Keratinocyte (primary cell): ENCODE results near the gene SLC27A2. TPM values are rescaled to one million over a fixed set of nuclear protein-coding genes. Genes with fewer than 3 reads are reported as not detected.

Source experiments
- DNase-seq: peaks from one replicate; pipeline ENCODE4 v3.0.0-alpha.2; 2011; ENCODE audit warnings: low read depth, missing footprints, low spot score
- FAIRE-seq: peaks from 2 replicates; lab custom pipeline; 2011; peaks lifted over from hg19 to GRCh38; lab: Jason Lieb, UNC
- H2AFZ ChIP-seq: 2 replicates; pipeline ENCODE4 v1.6.0; 2012; ENCODE audit warnings: low read length, control low read depth, inconsistent platforms; ENCODE audit not compliant: control insufficient read depth
- H3K27ac ChIP-seq: 2 replicates; pipeline ENCODE4 v1.5.1; 2011; ENCODE audit warnings: low read length; ENCODE audit not compliant: control insufficient read depth, insufficient read depth
- H3K27me3 ChIP-seq: 3 replicates; pipeline ENCODE4 v1.6.0; 2011; ENCODE audit warnings: low read length; ENCODE audit not compliant: control insufficient read depth, insufficient read depth; ENCODE audit errors: extremely low read depth
- H3K36me3 ChIP-seq, 2 experiments: 2 replicates in 1 of 2; 3 replicates in 1 of 2; pipeline ENCODE4 v1.5.1; 2011; ENCODE audit warnings: low read length in 2 of 2, mild to moderate bottlenecking in 1 of 2; ENCODE audit not compliant: control insufficient read depth in 2 of 2, insufficient read depth in 2 of 2; ENCODE audit errors: extremely low read depth in 1 of 2
- H3K4me1 ChIP-seq: 3 replicates; pipeline ENCODE4 v1.5.1; 2011; ENCODE audit warnings: low read length; ENCODE audit not compliant: control insufficient read depth, insufficient read depth; ENCODE audit errors: extremely low read depth
- H3K4me2 ChIP-seq: 3 replicates; pipeline ENCODE4 v1.6.0; 2011; ENCODE audit warnings: low read depth, low read length; ENCODE audit not compliant: control insufficient read depth, insufficient read depth; ENCODE audit errors: extremely low read depth
- H3K4me3 ChIP-seq, 3 experiments: fragments of 200-600 bp in 1 of 3; sonication (generic) in 1 of 3; 2 replicates in 2 of 3; 3 replicates in 1 of 3; pipeline ENCODE4 v1.5.1; 2011 to 2016; ENCODE audit warnings: low read length in 3 of 3, mild to moderate bottlenecking in 3 of 3, control low read depth in 2 of 3, inconsistent platforms in 1 of 3, low read depth in 1 of 3, mixed read lengths in 1 of 3, mixed run types in 1 of 3, moderate library complexity in 1 of 3; ENCODE audit not compliant: control insufficient read depth in 2 of 3, insufficient read depth in 2 of 3; ENCODE audit errors: extremely low read depth in 1 of 3
- H3K79me2 ChIP-seq: 2 replicates; pipeline ENCODE4 v1.6.0; 2012; ENCODE audit warnings: low read length; ENCODE audit not compliant: control insufficient read depth, insufficient read depth
- H3K9ac ChIP-seq: 3 replicates; pipeline ENCODE4 v1.6.0; 2011; ENCODE audit warnings: low read length; ENCODE audit not compliant: control insufficient read depth, insufficient read depth; ENCODE audit errors: extremely low read depth
- H3K9me1 ChIP-seq: 3 replicates; pipeline ENCODE4 v1.6.0; 2011; ENCODE audit warnings: low read length; ENCODE audit not compliant: control insufficient read depth, insufficient read depth; ENCODE audit errors: extremely low read depth
- H3K9me3 ChIP-seq: 2 replicates; pipeline ENCODE4 v1.5.1; 2012; ENCODE audit warnings: low read depth, low read length; ENCODE audit not compliant: control insufficient read depth
- H4K20me1 ChIP-seq: 3 replicates; pipeline ENCODE4 v1.6.0; 2011; ENCODE audit warnings: low read length; ENCODE audit not compliant: control insufficient read depth, insufficient read depth; ENCODE audit errors: extremely low read depth
- CTCF ChIP-seq, 3 experiments: IDR thresholded peaks in 1 of 3; conservative IDR thresholded peaks in 1 of 3; optimal IDR thresholded peaks in 1 of 3; 2 replicates in 2 of 3; 3 replicates in 1 of 3; pipeline versions ENCODE3 to v1.5.1; 2011; ENCODE audit warnings: low read length in 3 of 3, mild to moderate bottlenecking in 3 of 3, moderate library complexity in 2 of 3, control low read depth in 1 of 3, inconsistent platforms in 1 of 3; ENCODE audit not compliant: insufficient read depth in 2 of 3; ENCODE audit errors: extremely low read depth in 1 of 3
- EZH2 ChIP-seq: IDR thresholded peaks from one replicate; pipeline ENCODE4 v1.6.1; 2012; ENCODE audit warnings: inconsistent platforms, mild to moderate bottlenecking, low read length, moderate library complexity
- dilution Hi-C: fragments of 300-500 bp; cut with MboI; formaldehyde crosslinking; loops from one replicate; pipeline ENCODE4 v1.7.0; 2020; ENCODE audit warnings: low sequenced_read_pairs; ENCODE audit not compliant: extremely low pct_ligation_motif_present
- polyA plus RNA-seq, 5 experiments: library from polyadenylated mRNA; depleted of rRNA in 3 of 5; stranded (reverse) in 3 of 5; stranded (forward) in 1 of 5; unstranded in 1 of 5; fragments of >200 nt; gene quantifications; 1 replicate in 1 of 5; 2 replicates in 3 of 5; 3 replicates in 1 of 5; pipeline versions ENCODE4 v1.2.1 to v1.2.3, GENCODE V29; 2011 to 2012; ENCODE audit warnings: missing spikeins in 2 of 5, low read depth in 1 of 5, low replicate concordance in 1 of 5

The SLC27A2 gene
- polyA plus RNA-seq, 1 donor (not counting 4 experiments of a cell fraction or from before 2014, with no cell fraction given): 0.34 TPM

- H2AFZ ChIP-seq: no peak overlapping the region
- TF ChIP-seq EZH2 (no peak), CTCF (optimal IDR thresholded peaks at IDR 0.05 in 1 of 3, IDR thresholded peaks at IDR 0.05 in 1 of 3, conservative IDR thresholded peaks at IDR 0.05 in 1 of 3; ENCODE audit: extremely low read depth in 1 of 3, insufficient read depth in 2 of 3, low read length in 3 of 3) (no peak)
- H3K36me3 ChIP-seq: no peaks in the 10 kb centered on the region
- dilution Hi-C loops: no loop called here
- no peaks in the 10 kb centered on the region for H3K9me3 ChIP-seq
- H3K79me2 ChIP-seq: no peaks in the 10 kb centered on the region
- H4K20me1 ChIP-seq: no peaks in the 10 kb centered on the region
- H3K9ac ChIP-seq: no peak overlapping the region
- H3K4me1 ChIP-seq: peaks cover 32% of the 10 kb centered on the region
- no peak for DNase-seq
- no peaks in the 10 kb centered on the region for H3K9me1 ChIP-seq
- no peak overlapping the region for H3K4me2 ChIP-seq
- H3K27ac ChIP-seq: no peak overlapping the region
- H3K4me3 ChIP-seq: no peak overlapping the region
- FAIRE-seq: no peak
- no peaks in the 10 kb centered on the region for H3K27me3 ChIP-seq
Observed at GRCh38 chr15:50164458-50164857, 17.5 kb upstream of the SLC27A2 start.

GRCh38 chr15:50166216-50166615, 15.8 kb upstream of the SLC27A2 start:
- Histone ChIP-seq H3K9me3 (no peaks in the 10 kb centered on the region), H3K4me1 (peaks cover 32% of the 10 kb centered on the region), H3K4me3 (no peak overlapping the region), H3K9ac (no peak overlapping the region), H4K20me1 (no peaks in the 10 kb centered on the region), H3K27me3 (no peaks in the 10 kb centered on the region), H3K9me1 (no peaks in the 10 kb centered on the region), H3K36me3 (no peaks in the 10 kb centered on the region), H3K79me2 (no peaks in the 10 kb centered on the region), H3K27ac (peak overlapping the region; percentile 54), H2AFZ (no peak overlapping the region), H3K4me2 (peak overlapping the region; percentile 29)
- TF ChIP-seq CTCF (optimal IDR thresholded peaks at IDR 0.05 in 1 of 3, IDR thresholded peaks at IDR 0.05 in 1 of 3, conservative IDR thresholded peaks at IDR 0.05 in 1 of 3; ENCODE audit: extremely low read depth in 1 of 3, insufficient read depth in 2 of 3, low read length in 3 of 3) (no peak), EZH2 (no peak)
- FAIRE-seq (peak; percentile 34), DNase-seq (peak; percentile 58)
- dilution Hi-C loops: no loop called here
